Thymus (tissue), 11 donors: ENCODE results near the gene UBE2D3. TPM values are rescaled to one million over a fixed set of nuclear protein-coding genes. Genes with fewer than 3 reads are reported as not detected.

ENCODE experiments used
- DNase-seq, 9 donors: peaks; one replicate each; pipeline ENCODE4 v3.0.0-alpha.2; 2013; ENCODE audit warnings: low spot score in 9 of 9, low read depth in 6 of 9, missing footprints in 1 of 9
- H3K27ac ChIP-seq, 2 donors: one replicate each; pipeline ENCODE4 v1.5.1; 2013; ENCODE audit warnings: control low read depth in 1 of 2, low read depth in 1 of 2, low read length in 1 of 2, mild to moderate bottlenecking in 1 of 2, moderate library complexity in 1 of 2
- H3K27me3 ChIP-seq, 2 donors: one replicate each; pipeline ENCODE4 v1.5.1; 2013; ENCODE audit warnings: low read length in 1 of 2; ENCODE audit not compliant: control insufficient read depth in 2 of 2, insufficient read depth in 1 of 2
- H3K36me3 ChIP-seq, 2 donors: one replicate each; pipeline ENCODE4 v1.5.1; 2013; ENCODE audit warnings: low read length in 1 of 2, mild to moderate bottlenecking in 1 of 2, moderate library complexity in 1 of 2; ENCODE audit not compliant: control insufficient read depth in 2 of 2, insufficient read depth in 2 of 2
- H3K4me1 ChIP-seq, 2 donors: one replicate each; pipeline ENCODE4 v1.5.1; 2013; ENCODE audit warnings: low read length in 2 of 2; ENCODE audit not compliant: control insufficient read depth in 2 of 2, insufficient read depth in 2 of 2
- H3K4me3 ChIP-seq, 2 donors: one replicate each; pipeline ENCODE4 v1.5.1; 2013; ENCODE audit warnings: low read length in 2 of 2, control low read depth in 1 of 2, mild to moderate bottlenecking in 1 of 2
- H3K9me3 ChIP-seq, 2 donors: one replicate each; pipeline ENCODE4 v1.5.1; 2013; ENCODE audit warnings: low read length in 1 of 2, mild to moderate bottlenecking in 1 of 2; ENCODE audit not compliant: control insufficient read depth in 2 of 2, insufficient read depth in 1 of 2
- WGBS: extraction: QIAGEN DNeasy Blood & Tissue Kit; methylation state at CpG from one replicate; pipeline ENCODE4 v1.1.7; 2013; 5-methylcytosine and 5-hydroxymethylcytosine counted together
- polyA plus RNA-seq: library from polyadenylated mRNA; stranded (reverse); fragments of 200-250 nt; gene quantifications from one replicate; pipeline ENCODE4 v1.2.3, GENCODE V29; 2013
- total RNA-seq: library from RNA; stranded (reverse); fragments of 120-200 nt; gene quantifications from one replicate; pipeline ENCODE4 v1.2.4, GENCODE V29; 2013
- donor health status: healthy.

The UBE2D3 gene
- total and polyA plus RNA-seq, 2 donors = 318 to 326 TPM

- H3K27ac ChIP-seq = no peak overlapping the region
- peaks cover 0 to 3% of the 10 kb centered on the region in 2 donors for H3K27me3 ChIP-seq
- no peak overlapping the region for H3K4me3 ChIP-seq
- H3K4me1 ChIP-seq = peaks cover 4 to 11% of the 10 kb centered on the region in 2 donors
- WGBS = 95% methylated on average over 11 of the region's 11 CpGs
- H3K9me3 ChIP-seq = no peaks in the 10 kb centered on the region
- DNase-seq = no peak
- H3K36me3 ChIP-seq = no peaks in the 10 kb centered on the region
Measured at GRCh38 chr4:102758241-102759160, 68.8 kb downstream of the UBE2D3 start.

GRCh38 chr4:102757681-102758080 lies 69.7 kb downstream of the UBE2D3 start:
- no peaks in the 10 kb centered on the region for H3K9me3 ChIP-seq
- peaks cover 4 to 11% of the 10 kb centered on the region in 2 donors for H3K4me1 ChIP-seq
- no peak overlapping the region for H3K4me3 ChIP-seq
- no peak for DNase-seq
- no peak overlapping the region for H3K27ac ChIP-seq
- no peaks in the 10 kb centered on the region for H3K36me3 ChIP-seq
- 92% methylated on average over 1 of the region's 1 CpG for WGBS
- H3K27me3 ChIP-seq = peaks cover 0 to 3% of the 10 kb centered on the region in 2 donors

GRCh38 chr4:102754044-102754443 lies 73.3 kb downstream of the UBE2D3 start:
- 98% methylated on average over 2 of the region's 2 CpGs for WGBS
- no peaks in the 10 kb centered on the region for H3K4me1 ChIP-seq
- no peak overlapping the region for H3K27ac ChIP-seq
- H3K27me3 ChIP-seq = no peaks in the 10 kb centered on the region
- no peak overlapping the region for H3K4me3 ChIP-seq
- no peaks in the 10 kb centered on the region for H3K9me3 ChIP-seq
- peaks cover 0 to 4% of the 10 kb centered on the region in 2 donors for H3K36me3 ChIP-seq
- DNase-seq = no peak

- WGBS = 94% methylated on average over 4 of the region's 4 CpGs
- DNase-seq = no peak
- no peak overlapping the region for H3K4me3 ChIP-seq
- no peaks in the 10 kb centered on the region for H3K9me3 ChIP-seq
- H3K27ac ChIP-seq = no peak overlapping the region
- H3K27me3 ChIP-seq = no peaks in the 10 kb centered on the region
- no peaks in the 10 kb centered on the region for H3K4me1 ChIP-seq
- peaks cover 0 to 4% of the 10 kb centered on the region in 2 donors for H3K36me3 ChIP-seq
Measured at GRCh38 chr4:102751941-102752340, 75.4 kb downstream of the UBE2D3 start.

Other genes with a start within 250 kb of the UBE2D3 start
- 19.7 TPM for gene MANBA, start 66.6 kb downstream of the UBE2D3 start, total RNA-seq
- gene MANBA, start 66.6 kb downstream of the UBE2D3 start, polyA plus RNA-seq = 19.0 TPM
- 35.2 TPM for gene CISD2, start 41.4 kb upstream of the UBE2D3 start, total RNA-seq
- 28.8 TPM for gene CISD2, start 41.4 kb upstream of the UBE2D3 start, polyA plus RNA-seq
- gene SLC9B1, start 192.2 kb upstream of the UBE2D3 start, total RNA-seq = 4.3 TPM
- 2.4 TPM for gene SLC9B1, start 192.2 kb upstream of the UBE2D3 start, polyA plus RNA-seq
- 6.4 TPM for gene SLC9B2, start 249.2 kb upstream of the UBE2D3 start, total RNA-seq
- gene SLC9B2, start 249.2 kb upstream of the UBE2D3 start, polyA plus RNA-seq = 4.7 TPM